Liver (tissue), 3 donors: ENCODE results near the gene APOB.

Experiments used
- ATF3 ChIP-seq: IDR thresholded peaks from 2 replicates; pipeline ENCODE4 v1.6.1; 2016; ENCODE audit warnings: antibody characterized with exemption
- CTCF ChIP-seq: fragments of 150-350 bp; IDR thresholded peaks from 2 replicates; pipeline ENCODE4 v1.5.1; 2017; ENCODE audit warnings: improper control_type of control experiment, low read depth, low read length; ENCODE audit not compliant: missing input control
- EGR1 ChIP-seq, 2 donors: IDR thresholded peaks; 2 replicates each; pipeline ENCODE4 v1.6.1; 2016 to 2018; ENCODE audit warnings: antibody characterized with exemption in 2 of 2, low read depth in 2 of 2
- FOXA1 ChIP-seq: IDR thresholded peaks from 2 replicates; pipeline ENCODE4 v1.6.1; 2016; ENCODE audit warnings: antibody characterized with exemption
- GABPA ChIP-seq, 2 donors: IDR thresholded peaks in 1 of 2; conservative IDR thresholded peaks in 1 of 2; 2 replicates each; pipeline ENCODE4 v1.6.1; 2016; ENCODE audit warnings: antibody characterized with exemption in 2 of 2, mild to moderate bottlenecking in 1 of 2, moderate library complexity in 1 of 2
- JUND ChIP-seq, 2 donors: IDR thresholded peaks; 2 replicates each; pipeline ENCODE4 v1.6.1; 2016; ENCODE audit warnings: antibody characterized with exemption in 2 of 2
- NR2F2 ChIP-seq: IDR thresholded peaks from 2 replicates; pipeline ENCODE4 v1.6.1; 2016; ENCODE audit warnings: antibody characterized with exemption
- RAD21 ChIP-seq, 2 donors: IDR thresholded peaks; 2 replicates each; pipeline ENCODE4 v1.6.1; 2016; ENCODE audit warnings: antibody characterized with exemption in 2 of 2, mild to moderate bottlenecking in 2 of 2
- REST ChIP-seq: IDR thresholded peaks from 2 replicates; pipeline ENCODE4 v1.6.1; 2016; ENCODE audit warnings: antibody characterized with exemption, mild to moderate bottlenecking
- RXRA ChIP-seq, 2 donors: IDR thresholded peaks; 2 replicates each; pipeline ENCODE4 v1.6.1; 2017 to 2018; ENCODE audit warnings: antibody characterized with exemption in 2 of 2, mild to moderate bottlenecking in 1 of 2
- SP1 ChIP-seq: IDR thresholded peaks from 2 replicates; pipeline ENCODE4 v1.6.1; 2018; ENCODE audit warnings: antibody characterized with exemption, mild to moderate bottlenecking
- TAF1 ChIP-seq: conservative IDR thresholded peaks from 2 replicates; pipeline ENCODE4 v1.6.1; 2016; ENCODE audit warnings: antibody characterized with exemption, mild to moderate bottlenecking
- YY1 ChIP-seq: IDR thresholded peaks from 2 replicates; pipeline ENCODE4 v1.6.1; 2016; ENCODE audit warnings: antibody characterized with exemption, mild to moderate bottlenecking
- TF ChIP-seq, protein P1 (sequence below): IDR thresholded peaks from 2 replicates; pipeline ENCODE4 v1.6.1; 2016; ENCODE audit warnings: antibody characterized with exemption
- donor health status: healthy.
- donor health status: healthy.

DNA sequence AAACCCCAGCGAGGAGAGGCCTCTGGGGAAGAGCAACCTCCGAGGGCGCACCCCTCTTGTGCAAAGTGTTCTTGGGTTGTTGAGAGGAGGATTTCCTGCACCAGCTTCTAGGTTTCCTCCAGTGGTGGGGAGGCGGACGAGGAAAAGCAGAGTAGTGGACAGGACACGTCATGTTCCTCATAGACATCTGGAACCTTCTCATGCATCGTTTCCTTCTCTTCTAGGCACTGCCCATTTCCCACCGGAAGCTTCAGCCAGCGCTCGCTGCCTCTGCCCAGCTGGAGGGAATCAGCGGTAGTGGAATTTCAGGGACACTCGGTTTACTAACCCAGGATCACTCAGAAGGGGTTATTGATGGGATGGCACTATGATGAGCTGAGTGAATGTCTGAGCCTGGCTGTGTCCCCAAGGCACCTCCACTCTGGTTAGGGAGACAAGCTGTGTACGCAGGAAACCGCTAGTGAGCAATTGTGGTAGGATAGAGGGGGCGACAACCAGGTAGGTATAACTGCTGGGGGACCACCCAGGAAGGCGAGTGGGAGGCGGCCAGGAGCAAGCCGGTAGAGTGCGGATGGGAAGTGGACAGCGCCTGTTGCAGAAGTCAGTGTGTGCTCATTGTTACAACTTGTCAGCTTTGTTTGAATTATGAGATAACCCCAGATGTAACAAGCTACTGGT is 960 bp upstream of the APOB start:
- TF ChIP-seq, protein P1, sequence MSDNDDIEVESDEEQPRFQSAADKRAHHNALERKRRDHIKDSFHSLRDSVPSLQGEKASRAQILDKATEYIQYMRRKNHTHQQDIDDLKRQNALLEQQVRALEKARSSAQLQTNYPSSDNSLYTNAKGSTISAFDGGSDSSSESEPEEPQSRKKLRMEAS = no peak
- TF ChIP-seq CTCF (no peak), TAF1 (peak; percentile 57), ATF3 (no peak), RAD21 (IDR thresholded peaks at IDR 0.05) (peak in 1 of 2 donors; percentile 21), GABPA (IDR thresholded peaks at IDR 0.05 in 1 of 2, conservative IDR thresholded peaks at IDR 0.05 in 1 of 2) (no peak), FOXA1 (no peak), REST (peak; percentile 75), YY1 (no peak), SP1 (no peak), NR2F2 (no peak), RXRA (IDR thresholded peaks at IDR 0.05) (no peak), EGR1 (IDR thresholded peaks at IDR 0.05; ENCODE audit: low read depth in 2 of 2) (no peak), JUND (IDR thresholded peaks at IDR 0.05) (no peak)
